ENCODE results near the gene ANKRD34A. TPM values are rescaled to one million over a fixed set of nuclear protein-coding genes. Genes with fewer than 3 reads are reported as not detected.
A peak's percentile ranks its signal among the peaks of the same experiment; 100 is the strongest.

Gene ANKRD34A
- total RNA-seq, 1 experiment from 2014 or later = 1.1 TPM

GRCh38 chr1:145927916-145928643 lies 36.3 kb downstream of the ANKRD34A start:
- intact Hi-C loops (cut with micrococcal nuclease) = no loop called here
- CTCF ChIA-PET = interaction anchor here (1.0 to 2.1 kb wide), 9 partner anchors 9 to 79 kb away, joined by 3 to 11 read pairs (median 5); partner anchors contain the start of genes ANKRD34A, LIX1L, PIAS3 and POLR3GL

More at GRCh38 chr1:145927916-145928643, 36.3 kb downstream of the ANKRD34A start:
- Histone ChIP-seq H2AFZ (ENCODE audit: low read depth, low read length, poor library complexity, severe bottlenecking) (no peak overlapping the region), H3K27me3 (ENCODE audit: insufficient read depth, low read length) (no peaks in the 10 kb centered on the region), H3K36me3 (ENCODE audit: control insufficient read depth in 1 of 2, insufficient read depth in 2 of 2, low read length in 2 of 2) (peaks cover 5 to 6% of the 10 kb centered on the region in 2 experiments; a peak in 3 of 4 replicates), H3K9me2 (ENCODE audit: insufficient read depth) (no peaks in the 10 kb centered on the region), H3K79me2 (ENCODE audit: insufficient read depth, low read length) (peaks cover 16% of the 10 kb centered on the region), H4K20me1 (ENCODE audit: insufficient read depth) (no peaks in the 10 kb centered on the region), H3K27ac (ENCODE audit: low read depth, low read length) (peak overlapping the region; percentile 99), H3K9me3 (ENCODE audit: control insufficient read depth in 1 of 2, insufficient read depth in 1 of 2, low read depth in 1 of 2, low read length in 2 of 2) (no peaks in the 10 kb centered on the region), H3K4me3 (replicated peaks in 1 of 2; ENCODE audit: low read depth in 1 of 2, low read length in 2 of 2) (peak overlapping the region; percentile 86 to 88), H3K9ac (ENCODE audit: low read length) (peak overlapping the region; percentile 97), H3K4me2 (ENCODE audit: low read length) (peak overlapping the region; percentile 81), H3K4me1 (ENCODE audit: control insufficient read depth in 1 of 2, insufficient read depth in 2 of 2, low read length in 2 of 2) (peaks cover 9 to 18% of the 10 kb centered on the region in 2 experiments; a peak in 3 of 4 replicates)
- ChIA-PET POLR2A (interaction anchor here (0.6 to 2.1 kb wide), 18 partner anchors 9 to 647 kb away, joined by 3 to 22 read pairs (median 4); partner anchors contain the start of genes ANKRD34A, LIX1L, PEX11B and PIAS3), RAD21 (ENCODE audit: low non-redundant PET in 1 of 2, low total read pairs in 2 of 2, uncharacterized antibody in 2 of 2, unreplicated experiment in 2 of 2) (interaction anchor here (0.7 to 1.5 kb wide), 4 partner anchors 30 to 83 kb away, joined by 3 to 5 read pairs (median 4); partner anchors contain the start of genes LIX1L (in 1 of the 2) and NUDT17 (in 1 of the 2))
- ATAC-seq (peak; percentile 24), DNase-seq (ENCODE audit: low read depth, low spot score) (no peak)
- TF ChIP-seq POLR2AphosphoS5 (IDR thresholded peaks at IDR 0.05; ENCODE audit: low read depth, low read length) = 0 out of 2 replicates have a peak, but pooled peaks have one; percentile 22
- TF ChIP-seq FOSL1 (IDR thresholded peaks at IDR 0.05; ENCODE audit: low read depth) = no peak
- no peak for TF ChIP-seq REST (IDR thresholded peaks at IDR 0.05; ENCODE audit: low read depth)
- TF ChIP-seq ATF3 (IDR thresholded peaks at IDR 0.05) = no peak
- TSS peak; percentile 95 for BruUV-seq (replicated peaks)

All from HCT116 (cell line).